GM18867 (cell line): ENCODE results near the gene SCARB1.

Experiments used
- ATAC-seq: cut with Tn5 transposase; IDR thresholded peaks from one replicate; pipeline ENCODE4 v1.9.1; 2021; ENCODE audit warnings: mild to moderate bottlenecking, moderate library complexity; ENCODE audit not compliant: unreplicated experiment

Gene SCARB1

GRCh38 chr12:124862768-124863415, 772 bp downstream of the SCARB1 start:
- peak; percentile 33 for ATAC-seq

GRCh38 chr12:124861898-124862676, 1.6 kb downstream of the SCARB1 start:
- ATAC-seq, result peak; percentile 24

GRCh38 chr12:124861492-124861891, 2.2 kb downstream of the SCARB1 start:
- ATAC-seq, result no peak

GRCh38 chr12:124857921-124858461, 5.7 kb downstream of the SCARB1 start:
- no peak for ATAC-seq

GRCh38 chr12:124856842-124857178, 6.9 kb downstream of the SCARB1 start:
- ATAC-seq, result no peak

- no peak for ATAC-seq
These were observed 7.4 kb downstream of the SCARB1 start for GRCh38 chr12:124856132-124856841.

- no peak for ATAC-seq
These were observed 8.2 kb downstream of the SCARB1 start for GRCh38 chr12:124855275-124855957.

GRCh38 chr12:124854637-124855184, 9.0 kb downstream of the SCARB1 start:
- no peak for ATAC-seq

- ATAC-seq, result no peak
These were observed 9.7 kb downstream of the SCARB1 start for GRCh38 chr12:124853781-124854636.

GRCh38 chr12:124852911-124853427, 10.7 kb downstream of the SCARB1 start:
- no peak for ATAC-seq

- ATAC-seq, result no peak
These were observed 11.3 kb downstream of the SCARB1 start for GRCh38 chr12:124852329-124852831.

GRCh38 chr12:124851342-124851741, 12.3 kb downstream of the SCARB1 start:
- no peak for ATAC-seq

GRCh38 chr12:124849382-124849781, 14.3 kb downstream of the SCARB1 start:
- no peak for ATAC-seq

GRCh38 chr12:124848621-124849380, 14.9 kb downstream of the SCARB1 start:
- no peak for ATAC-seq

- ATAC-seq, result no peak
These were observed 16.3 kb downstream of the SCARB1 start for GRCh38 chr12:124847113-124848074.

GRCh38 chr12:124844411-124845397, 19.0 kb downstream of the SCARB1 start:
- no peak for ATAC-seq
